Esophagus (tissue), 2 donors: Measurements from ENCODE around the gene ARMC3. TPM values are rescaled to one million over a fixed set of nuclear protein-coding genes. Genes with fewer than 3 reads are reported as not detected.
"Not testable (repeated sequence)": the region's sequence is repeated elsewhere in the genome, so short reads cannot be mapped to it uniquely, and the experiment has no call there.

Experiments used
- H3K27ac ChIP-seq, 2 donors: one replicate each; pipeline ENCODE4 v1.5.1; 2013; ENCODE audit warnings: low read depth in 2 of 2, mild to moderate bottlenecking in 2 of 2, inconsistent platforms in 1 of 2, low read length in 1 of 2, moderate library complexity in 1 of 2
- H3K27me3 ChIP-seq, 2 donors: one replicate each; pipeline ENCODE4 v1.6.1; 2013; ENCODE audit warnings: low read length in 2 of 2, control low read depth in 1 of 2, mild to moderate bottlenecking in 1 of 2; ENCODE audit not compliant: insufficient read depth in 2 of 2, control insufficient read depth in 1 of 2
- H3K36me3 ChIP-seq, 2 donors: one replicate each; pipeline ENCODE4 v1.6.1; 2013; ENCODE audit warnings: low read length in 1 of 2; ENCODE audit not compliant: control insufficient read depth in 2 of 2, insufficient read depth in 2 of 2
- H3K4me1 ChIP-seq, 2 donors: one replicate each; pipeline ENCODE4 v1.6.1; 2013; ENCODE audit warnings: low read length in 1 of 2; ENCODE audit not compliant: control insufficient read depth in 2 of 2, insufficient read depth in 2 of 2
- H3K4me3 ChIP-seq, 2 donors: one replicate each; pipeline ENCODE4 v1.5.1; 2013; ENCODE audit warnings: low read length in 2 of 2, mild to moderate bottlenecking in 2 of 2, low read depth in 1 of 2, moderate library complexity in 1 of 2
- H3K9me3 ChIP-seq, 2 donors: one replicate each; pipeline ENCODE4 v1.6.1; 2013; ENCODE audit warnings: mild to moderate bottlenecking in 2 of 2, low read depth in 1 of 2, low read length in 1 of 2, moderate library complexity in 1 of 2; ENCODE audit not compliant: control insufficient read depth in 2 of 2, insufficient read depth in 1 of 2
- WGBS, 2 donors: extraction: QIAGEN DNeasy Blood & Tissue Kit; methylation state at CpG; one replicate each; pipeline ENCODE4 v1.1.7; 2013; 5-methylcytosine and 5-hydroxymethylcytosine counted together
- polyA plus RNA-seq, 2 donors: library from polyadenylated mRNA; stranded (reverse); fragments of 200-250 nt; gene quantifications; one replicate each; pipeline ENCODE4 v1.2.3, GENCODE V29; 2013
- donor health status: healthy with polysubstance abuse.
- donor health status: Bipolar disorder and iron deficiency.

Gene ARMC3
- polyA plus RNA-seq, 2 donors: 0.04 TPM; not detected in 1

DNA sequence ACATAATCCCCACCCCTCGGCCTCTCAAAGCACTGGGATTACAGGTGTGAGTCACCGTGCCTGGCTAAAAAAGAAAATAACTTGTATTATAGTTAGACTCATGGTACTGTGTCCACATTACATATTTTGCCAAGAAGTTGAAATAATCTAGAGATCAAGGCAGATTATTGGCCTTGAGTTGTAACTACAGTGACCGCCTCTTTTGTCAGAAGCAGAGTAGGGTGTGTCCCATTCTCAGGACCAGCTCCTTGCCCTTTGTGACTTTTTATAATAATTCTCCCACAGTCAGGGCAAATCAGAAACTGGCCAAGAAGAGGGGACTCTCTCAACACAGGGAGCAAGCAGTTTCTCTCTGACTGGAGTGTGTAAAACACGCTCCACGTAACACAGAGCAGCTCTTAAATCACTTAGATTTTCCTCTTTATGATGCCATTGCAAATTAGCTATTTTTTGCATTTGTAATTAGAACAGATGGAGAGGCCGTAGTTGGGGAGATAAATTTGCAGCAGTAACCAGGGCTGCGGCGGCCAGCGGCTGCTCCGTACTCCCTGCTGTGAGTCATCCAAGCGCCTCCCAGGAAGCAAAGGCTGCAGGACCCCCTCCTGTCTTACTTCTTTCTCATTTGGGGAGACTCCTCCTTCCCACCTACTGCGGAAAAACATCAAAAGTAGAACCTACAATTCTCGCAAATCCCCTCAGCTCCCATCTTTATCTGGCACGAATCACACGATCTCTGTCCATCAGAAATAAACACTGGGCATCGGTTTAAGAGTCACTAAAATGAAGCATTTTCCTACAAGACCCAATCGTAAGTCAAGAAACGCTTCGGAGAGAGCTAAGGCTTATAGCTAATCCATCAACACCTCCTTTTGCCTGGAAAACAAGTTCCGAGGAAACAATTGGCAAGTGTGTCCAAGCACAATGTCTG lies 135.5 kb downstream of the ARMC3 start:
- Histone ChIP-seq H3K9me3 (no peaks in the 10 kb centered on the region), H3K4me1 (no peaks in the 10 kb centered on the region), H3K36me3 (no peaks in the 10 kb centered on the region), H3K4me3 (no peak overlapping the region), H3K27me3 (no peaks in the 10 kb centered on the region), H3K27ac (no peak overlapping the region)
- WGBS, 2 donors: 65 to 72% methylated on average over 20 of the region's 20 CpGs

DNA sequence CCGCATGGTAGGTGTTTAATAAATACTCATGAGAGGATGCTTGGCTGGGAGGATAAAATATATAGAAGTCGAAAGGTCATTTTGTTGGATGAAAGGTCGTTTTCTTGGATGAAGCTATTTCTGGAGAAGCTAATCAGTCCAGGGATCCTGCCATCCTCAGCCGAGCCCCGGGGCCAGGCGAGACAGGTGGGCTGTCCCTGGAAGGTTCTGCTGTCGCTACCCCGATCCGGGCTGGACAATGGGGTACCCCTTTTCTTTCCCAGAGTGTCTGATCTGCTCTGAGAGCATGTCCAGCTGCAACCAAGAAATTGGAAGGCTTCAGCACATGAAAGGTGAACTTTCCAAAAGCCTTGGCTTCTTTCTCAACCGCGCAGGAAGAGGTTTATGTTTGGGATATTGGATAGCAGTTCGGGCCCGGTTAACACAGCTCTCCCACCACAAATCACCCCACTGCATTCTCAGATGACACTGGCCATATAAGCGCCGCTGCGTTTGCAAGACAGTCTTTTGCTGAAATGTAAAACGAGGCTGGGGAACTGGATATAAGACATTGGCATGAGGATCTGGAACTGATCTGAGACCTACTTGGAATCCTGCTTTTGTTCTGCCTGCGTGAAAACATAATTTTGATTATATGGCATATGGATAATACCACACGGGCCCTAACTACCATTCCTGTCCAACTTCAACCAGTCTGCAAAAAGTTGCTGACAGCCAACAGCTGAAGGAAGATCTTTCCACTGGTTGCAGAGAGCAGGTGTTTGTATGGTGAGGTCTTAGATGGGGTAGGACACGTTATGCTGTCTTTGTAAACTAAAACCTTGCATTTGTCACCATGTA lies 136.3 kb downstream of the ARMC3 start:
- H3K27ac ChIP-seq: no peak overlapping the region
- no peaks in the 10 kb centered on the region for H3K27me3 ChIP-seq
- WGBS, 2 donors: 86 to 87% methylated on average over 20 of the region's 20 CpGs
- no peaks in the 10 kb centered on the region for H3K9me3 ChIP-seq
- H3K4me1 ChIP-seq: no peaks in the 10 kb centered on the region
- no peak overlapping the region for H3K4me3 ChIP-seq
- H3K36me3 ChIP-seq: no peaks in the 10 kb centered on the region

DNA sequence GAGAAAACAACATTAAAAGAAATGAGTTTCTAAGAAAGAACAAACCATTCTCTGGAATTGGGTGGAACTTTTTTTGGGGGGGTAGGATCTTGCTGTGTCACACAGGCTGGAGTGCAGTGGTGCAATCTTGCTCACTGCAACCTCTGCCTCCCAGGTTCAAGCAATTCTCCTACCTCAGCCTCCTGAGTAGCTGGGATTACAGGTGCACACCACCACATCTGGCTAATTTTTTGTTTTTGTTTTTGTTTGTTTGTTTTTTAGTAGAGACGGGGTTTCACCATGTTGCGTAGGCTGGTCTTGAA lies 136.9 kb downstream of the ARMC3 start:
- H3K27ac ChIP-seq, H3K36me3 ChIP-seq, H3K9me3 ChIP-seq, H3K4me1 ChIP-seq, H3K27me3 ChIP-seq, H3K4me3 ChIP-seq: not testable (repeated sequence)
- 85 to 92% methylated on average over 2 of the region's 2 CpGs for WGBS, 2 donors

DNA sequence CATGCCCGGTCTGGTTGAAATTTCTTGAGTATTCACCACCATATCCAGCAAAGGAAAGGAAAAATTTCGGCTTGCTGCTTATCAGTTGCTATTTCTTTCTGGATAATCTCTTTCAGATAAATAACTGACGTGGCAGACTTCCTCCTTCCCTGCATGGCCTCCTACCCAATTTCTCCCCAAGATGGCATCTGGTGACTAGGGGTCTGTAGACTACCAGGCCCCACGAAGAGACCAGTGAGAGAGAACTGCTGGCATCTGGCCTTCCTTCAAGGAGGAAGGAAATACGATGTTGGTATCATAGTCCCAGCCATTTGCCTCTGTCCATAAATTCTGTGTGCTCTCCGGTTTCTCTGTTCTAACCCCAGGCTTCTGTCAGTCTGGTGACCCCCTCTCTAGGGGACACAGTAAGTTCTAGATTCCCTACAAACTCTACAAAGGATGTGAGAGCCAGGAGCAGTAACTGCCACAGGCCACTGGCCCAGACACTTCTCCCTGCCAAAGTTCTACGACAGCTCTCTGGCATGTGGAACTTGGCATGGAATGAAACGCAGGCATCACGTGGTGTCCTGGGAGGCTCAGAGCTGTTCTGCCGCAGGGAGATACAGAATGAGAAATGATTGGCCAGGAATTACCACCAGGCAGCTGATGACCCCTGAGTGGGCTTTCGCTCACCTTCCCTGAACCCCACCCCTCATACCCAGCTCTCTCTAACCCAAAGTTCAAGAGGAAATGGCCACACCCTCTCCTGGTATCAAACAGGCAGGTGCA lies 137.5 kb downstream of the ARMC3 start:
- Histone ChIP-seq H3K4me1 (no peaks in the 10 kb centered on the region), H3K27ac (peak overlapping the region in 1 of 2 donors; percentile 22), H3K36me3 (no peaks in the 10 kb centered on the region), H3K27me3 (no peaks in the 10 kb centered on the region), H3K9me3 (no peaks in the 10 kb centered on the region), H3K4me3 (no peak overlapping the region)
- 33 to 34% methylated on average over 11 of the region's 11 CpGs for WGBS, 2 donors

DNA sequence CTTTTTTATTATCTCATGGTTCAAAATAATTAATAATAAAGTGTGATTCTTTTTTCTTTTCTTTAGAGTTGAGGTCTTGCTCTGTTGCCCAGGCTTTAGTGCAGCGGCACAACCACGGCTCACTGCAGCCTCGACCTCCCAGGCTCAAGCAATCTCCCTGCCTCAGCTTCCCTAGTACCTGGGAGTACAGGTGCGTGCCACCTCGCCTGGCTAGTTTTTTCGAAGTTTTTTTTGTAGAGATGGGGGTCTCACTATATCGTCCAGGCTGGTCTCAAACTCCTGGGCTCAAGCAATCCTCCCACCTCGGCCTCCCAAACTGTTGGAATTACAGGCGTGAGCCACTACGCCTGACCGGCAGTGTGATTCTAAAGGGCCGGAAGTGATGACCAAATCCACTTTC lies 139.5 kb downstream of the ARMC3 start:
- no peaks in the 10 kb centered on the region for H3K27me3 ChIP-seq
- no peaks in the 10 kb centered on the region for H3K9me3 ChIP-seq
- no peaks in the 10 kb centered on the region for H3K36me3 ChIP-seq
- H3K4me3 ChIP-seq: no peak overlapping the region
- no peak overlapping the region for H3K27ac ChIP-seq
- no peaks in the 10 kb centered on the region for H3K4me1 ChIP-seq
- 93 to 94% methylated on average over 12 of the region's 12 CpGs for WGBS, 2 donors

DNA sequence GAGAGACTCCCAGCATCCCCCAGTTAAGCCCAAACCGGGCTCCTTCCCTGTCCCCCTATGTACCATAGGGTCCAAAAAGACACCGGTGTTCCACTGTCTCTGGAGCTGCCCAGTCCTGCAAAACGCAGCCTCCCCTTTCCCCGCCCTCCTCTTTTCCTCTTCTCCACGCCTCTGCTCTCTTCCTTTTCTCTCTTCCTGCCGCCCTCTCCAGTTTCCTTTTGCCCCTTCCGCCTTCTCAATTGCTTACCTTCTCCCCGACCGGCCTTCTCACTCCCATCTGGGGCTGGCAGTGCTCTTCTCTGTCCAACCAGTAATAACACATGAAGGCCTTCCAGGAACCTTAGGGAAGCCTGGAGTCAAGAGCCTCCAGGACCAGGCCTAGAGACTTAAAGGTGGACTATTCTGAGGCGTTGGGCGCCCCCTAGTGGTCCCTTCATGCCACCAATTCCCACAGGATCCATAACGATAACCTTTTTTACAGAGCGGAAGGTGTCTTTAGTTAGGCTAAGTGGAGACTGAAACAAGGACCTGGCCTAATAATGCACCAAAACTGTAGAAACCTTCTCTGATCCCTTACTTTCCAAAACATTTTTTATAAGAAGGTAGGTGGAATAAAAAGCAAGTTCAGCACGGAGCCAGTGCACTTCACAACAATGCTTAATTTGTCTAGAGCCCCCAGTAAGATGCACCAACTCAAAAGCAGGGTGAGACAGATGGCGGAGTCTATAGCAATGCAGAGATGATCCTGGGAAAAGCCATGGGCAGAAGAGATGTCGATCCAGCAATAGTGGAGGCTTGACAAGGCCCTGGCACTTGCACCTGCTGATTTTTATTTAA lies 140.3 kb downstream of the ARMC3 start:
- Histone ChIP-seq H3K4me1 (no peaks in the 10 kb centered on the region), H3K4me3 (no peak overlapping the region), H3K27ac (no peak overlapping the region), H3K36me3 (no peaks in the 10 kb centered on the region), H3K9me3 (no peaks in the 10 kb centered on the region), H3K27me3 (no peaks in the 10 kb centered on the region)
- WGBS, 2 donors: 59 to 60% methylated on average over 16 of the region's 16 CpGs

DNA sequence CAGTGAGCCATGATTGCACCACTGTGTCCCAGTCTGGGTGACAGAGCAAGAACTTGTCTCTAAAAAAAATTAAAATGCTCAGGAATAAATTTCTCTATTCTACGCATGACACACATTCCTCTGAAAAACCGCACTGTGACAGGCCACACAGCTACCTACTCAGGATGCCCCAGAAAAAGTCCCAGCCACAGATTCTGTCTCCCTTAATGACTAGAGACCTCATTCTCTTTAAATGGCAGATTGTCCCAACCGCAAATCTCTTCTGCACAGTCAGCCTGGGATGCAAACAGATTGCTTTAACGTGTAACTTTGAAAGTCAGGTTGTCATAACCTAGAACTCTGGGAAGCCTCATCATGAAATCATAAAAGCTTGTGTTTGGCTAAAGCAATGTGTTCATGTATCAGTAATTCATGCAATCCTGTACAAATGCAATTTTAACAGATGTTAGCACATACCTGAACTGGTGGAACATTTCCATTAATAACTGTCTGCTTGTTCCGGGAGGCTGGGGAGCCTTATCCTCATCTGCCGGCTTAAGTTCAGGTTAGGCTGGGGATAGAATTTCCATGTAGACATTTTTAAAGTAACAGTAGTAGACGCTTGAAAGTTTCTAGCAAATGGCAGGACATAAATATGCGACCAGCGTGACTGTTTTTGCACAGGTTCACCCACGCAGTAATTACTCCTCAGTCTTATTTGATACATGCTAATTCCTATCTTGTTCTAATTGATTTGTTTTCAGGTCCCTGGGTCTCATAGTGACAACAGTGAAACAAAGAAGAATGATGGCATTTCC lies 141.4 kb downstream of the ARMC3 start:
- no peaks in the 10 kb centered on the region for H3K36me3 ChIP-seq
- no peak overlapping the region for H3K4me3 ChIP-seq
- 78 to 86% methylated on average over 10 of the region's 10 CpGs for WGBS, 2 donors
- H3K4me1 ChIP-seq: no peaks in the 10 kb centered on the region
- no peaks in the 10 kb centered on the region for H3K9me3 ChIP-seq
- no peak overlapping the region for H3K27ac ChIP-seq
- no peaks in the 10 kb centered on the region for H3K27me3 ChIP-seq

DNA sequence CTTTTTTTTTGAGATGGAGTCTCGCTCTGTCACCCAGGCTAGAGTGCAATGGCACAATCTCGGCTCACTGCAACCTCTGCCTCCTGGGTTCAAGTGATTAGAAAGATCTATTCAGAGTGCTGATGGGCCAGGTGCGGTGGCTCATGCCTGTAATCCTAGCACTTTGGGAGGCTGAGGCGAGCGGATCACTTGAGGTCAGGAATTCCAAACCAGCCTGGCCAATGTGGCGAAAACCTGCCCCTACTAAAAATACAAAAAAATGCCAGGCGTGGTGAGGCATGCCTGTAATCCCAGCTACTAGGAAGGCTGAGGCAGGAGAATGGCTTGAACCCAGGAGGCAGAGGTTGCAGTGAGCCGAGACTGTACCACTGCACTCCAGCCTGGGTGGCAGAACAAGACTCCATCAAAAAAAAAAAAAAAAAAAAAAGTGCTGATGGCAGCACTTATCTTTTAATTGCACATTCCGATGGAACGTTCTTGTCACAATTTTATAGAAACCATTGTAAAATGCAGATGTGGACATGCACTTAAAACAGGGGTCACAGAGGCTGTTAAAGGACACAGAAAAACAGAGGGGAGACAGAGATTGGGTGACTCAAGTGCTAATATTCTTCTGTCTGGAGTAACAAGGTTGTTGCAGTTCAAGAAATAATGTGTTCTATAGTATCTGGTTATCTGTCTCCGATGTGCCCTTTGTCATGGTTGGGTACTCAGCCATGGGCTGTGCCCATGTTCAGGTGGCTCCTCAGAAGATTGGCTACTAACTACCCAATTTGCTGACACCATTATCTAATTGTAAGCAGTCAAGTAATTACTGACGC lies 142.4 kb downstream of the ARMC3 start:
- not testable (repeated sequence) for H3K27me3 ChIP-seq, H3K9me3 ChIP-seq, H3K36me3 ChIP-seq, H3K4me3 ChIP-seq, H3K27ac ChIP-seq, H3K4me1 ChIP-seq
- 78 to 83% methylated on average over 12 of the region's 12 CpGs for WGBS, 2 donors
